Esophagus squamous epithelium (tissue), 5 donors: ENCODE measurements around the gene TUB. TPM values are rescaled to one million over a fixed set of nuclear protein-coding genes. Genes with fewer than 3 reads are reported as not detected.
A peak's percentile ranks its signal among the peaks of the same experiment; 100 is the strongest.

Experiments used
- DNase-seq: peaks from one replicate; lab custom pipeline; 2025; lab: John Stamatoyannopoulos, UW
- H3K27ac ChIP-seq, 4 donors: fragments of 200-600 bp; sonication (generic); one replicate each; pipeline ENCODE4 v1.5.1; 2016 to 2019; ENCODE audit warnings: mild to moderate bottlenecking in 1 of 4
- H3K27me3 ChIP-seq, 4 donors: fragments of 200-600 bp; sonication (generic); 1 replicate in 3 of 4; 2 replicates in 1 of 4; pipeline versions ENCODE4 v1.5.1 to v1.6.0; 2017 to 2021; ENCODE audit warnings: antibody characterized with exemption in 1 of 4
- H3K36me3 ChIP-seq, 3 donors: fragments of 200-600 bp; sonication (generic); one replicate each; pipeline ENCODE4 v1.5.1; 2016 to 2019
- H3K4me1 ChIP-seq, 3 donors: fragments of 200-600 bp; sonication (generic); one replicate each; pipeline ENCODE4 v1.5.1; 2017 to 2019
- H3K4me3 ChIP-seq, 4 donors: fragments of 200-600 bp; sonication (generic); 1 replicate in 3 of 4; 2 replicates in 1 of 4; pipeline ENCODE4 v1.5.1; 2016 to 2019; ENCODE audit warnings: mild to moderate bottlenecking in 2 of 4, moderate library complexity in 1 of 4
- H3K9me3 ChIP-seq, 3 donors: fragments of 200-600 bp; sonication (generic); one replicate each; pipeline ENCODE4 v1.5.1; 2016 to 2019
- POLR2A ChIP-seq, 4 donors: fragments of 450-650 bp; IDR thresholded peaks; one replicate each; pipeline ENCODE4 v1.6.1; 2017; ENCODE audit warnings: antibody characterized with exemption in 4 of 4, mild to moderate bottlenecking in 4 of 4, moderate library complexity in 3 of 4
- WGBS, 2 donors: methylation state at CpG; one replicate each; pipeline ENCODE4 v1.1.5; 2018; 5-methylcytosine and 5-hydroxymethylcytosine counted together
- intact Hi-C: fragments of 100-400 bp; cut with DNase I; formaldehyde crosslinking; loops from one replicate; pipeline ENCODE4 v1.15.0; 2022
- total RNA-seq, 4 donors: library from RNA; depleted of rRNA; stranded (reverse); fragments of >200 nt; gene quantifications; one replicate each; pipeline ENCODE4 v1.1.0, GENCODE V29; 2016
- TF ChIP-seq, protein P1 (sequence below), 6 experiments: fragments of 450-650 bp in 4 of 6; fragments of 200-600 bp in 2 of 6; sonication (generic) in 2 of 6; IDR thresholded peaks; one replicate each; pipeline ENCODE4 v1.5.1; 2016 to 2019; ENCODE audit warnings: antibody characterized with exemption in 6 of 6, mild to moderate bottlenecking in 4 of 6, moderate library complexity in 4 of 6
- donor health status: DM: yes; HTN: yes; CAD: no.

TUB gene
- 1 to 10 TPM; 1.7 to 6.1 (median 2.4) TPM for total RNA-seq

- Histone ChIP-seq H3K9me3 (no peaks in the 10 kb centered on the region), H3K4me3 (peak within 1 kb of the TSS; percentile 26 to 75 (median 53)), H3K4me1 (peaks cover 6 to 39% (median 15%) of the 10 kb centered on the region in 3 donors), H3K27ac (peak within 1 kb of the TSS in 2 of 4 donors; percentile 25 to 26), H3K36me3 (no peaks in the 10 kb centered on the region), H3K27me3 (peaks cover 0 to 41% (median 0%) of the 10 kb centered on the region in 4 donors)
- intact Hi-C loops: no loop called here
- no peak for DNase-seq
- TF ChIP-seq, protein P1, sequence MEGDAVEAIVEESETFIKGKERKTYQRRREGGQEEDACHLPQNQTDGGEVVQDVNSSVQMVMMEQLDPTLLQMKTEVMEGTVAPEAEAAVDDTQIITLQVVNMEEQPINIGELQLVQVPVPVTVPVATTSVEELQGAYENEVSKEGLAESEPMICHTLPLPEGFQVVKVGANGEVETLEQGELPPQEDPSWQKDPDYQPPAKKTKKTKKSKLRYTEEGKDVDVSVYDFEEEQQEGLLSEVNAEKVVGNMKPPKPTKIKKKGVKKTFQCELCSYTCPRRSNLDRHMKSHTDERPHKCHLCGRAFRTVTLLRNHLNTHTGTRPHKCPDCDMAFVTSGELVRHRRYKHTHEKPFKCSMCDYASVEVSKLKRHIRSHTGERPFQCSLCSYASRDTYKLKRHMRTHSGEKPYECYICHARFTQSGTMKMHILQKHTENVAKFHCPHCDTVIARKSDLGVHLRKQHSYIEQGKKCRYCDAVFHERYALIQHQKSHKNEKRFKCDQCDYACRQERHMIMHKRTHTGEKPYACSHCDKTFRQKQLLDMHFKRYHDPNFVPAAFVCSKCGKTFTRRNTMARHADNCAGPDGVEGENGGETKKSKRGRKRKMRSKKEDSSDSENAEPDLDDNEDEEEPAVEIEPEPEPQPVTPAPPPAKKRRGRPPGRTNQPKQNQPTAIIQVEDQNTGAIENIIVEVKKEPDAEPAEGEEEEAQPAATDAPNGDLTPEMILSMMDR (IDR thresholded peaks at IDR 0.05): no peak
- no peak for TF ChIP-seq POLR2A (IDR thresholded peaks at IDR 0.05)
- WGBS, 2 donors: 0 to 1% methylated on average over 6 to 14 of the region's 104 CpGs
Observed at GRCh38 chr11:8080674-8081590, at the start of gene TUB. TSS of gene TUB (plus strand) at chr11:8081211. CDS start at chr11:8081511, 300 bp downstream.

- Histone ChIP-seq H3K9me3 (no peaks in the 10 kb centered on the region), H3K4me1 (peaks cover 5 to 38% (median 22%) of the 10 kb centered on the region in 3 donors), H3K4me3 (no peak overlapping the region), H3K27ac (no peak overlapping the region), H3K27me3 (peaks cover 0 to 35% (median 0%) of the 10 kb centered on the region in 4 donors), H3K36me3 (no peaks in the 10 kb centered on the region)
- intact Hi-C loops: no loop called here
- no peak for DNase-seq
- WGBS, 2 donors: 78 to 89% methylated on average over 6 to 16 of the region's 32 CpGs
- TF ChIP-seq, protein P1 (IDR thresholded peaks at IDR 0.05): no peak
- TF ChIP-seq POLR2A (IDR thresholded peaks at IDR 0.05): no peak
Observed at GRCh38 chr11:8031248-8032115, 49.5 kb upstream of the TUB start.

GRCh38 chr11:8032122-8032521, 48.9 kb upstream of the TUB start:
- H3K27me3 ChIP-seq: peaks cover 0 to 35% (median 0%) of the 10 kb centered on the region in 4 donors
- TF ChIP-seq, protein P1 (IDR thresholded peaks at IDR 0.05): no peak
- no peak for TF ChIP-seq POLR2A (IDR thresholded peaks at IDR 0.05)
- WGBS, 2 donors: 60 to 85% methylated on average over 3 to 6 of the region's 10 CpGs
- intact Hi-C loops: no loop called here
- H3K36me3 ChIP-seq: no peaks in the 10 kb centered on the region
- no peak overlapping the region for H3K4me3 ChIP-seq
- H3K27ac ChIP-seq: no peak overlapping the region
- H3K4me1 ChIP-seq: peaks cover 5 to 38% (median 22%) of the 10 kb centered on the region in 3 donors
- H3K9me3 ChIP-seq: no peaks in the 10 kb centered on the region
- DNase-seq: no peak

- no peak overlapping the region for H3K27ac ChIP-seq
- WGBS, 2 donors: 39 to 40% methylated on average over 13 to 14 of the region's 20 CpGs
- H3K9me3 ChIP-seq: no peaks in the 10 kb centered on the region
- H3K4me1 ChIP-seq: peaks cover 5 to 38% (median 22%) of the 10 kb centered on the region in 3 donors
- no peaks in the 10 kb centered on the region for H3K36me3 ChIP-seq
- peaks cover 0 to 35% (median 0%) of the 10 kb centered on the region in 4 donors for H3K27me3 ChIP-seq
- TF ChIP-seq POLR2A (IDR thresholded peaks at IDR 0.05): no peak
- TF ChIP-seq, protein P1 (IDR thresholded peaks at IDR 0.05): no peak
- DNase-seq: no peak
- peak overlapping the region in 1 of 4 donors; percentile 18 for H3K4me3 ChIP-seq
- intact Hi-C loops: no loop called here
Observed at GRCh38 chr11:8032576-8033304, 48.3 kb upstream of the TUB start.
